Middle frontal gyrus (tissue), 1 donor: ENCODE measurements around the gene C1orf21.

Experiments
- DNase-seq: peaks from one replicate; pipeline ENCODE4 v3.0.0-alpha.2; 2015; ENCODE audit warnings: low spot score; ENCODE audit errors: extremely low spot score

The C1orf21 gene

GRCh38 chr1:184555665-184556641, 169.1 kb downstream of the C1orf21 start:
- no peak for DNase-seq

GRCh38 chr1:184556665-184557064, 169.8 kb downstream of the C1orf21 start:
- DNase-seq = no peak

GRCh38 chr1:184557423-184558347, 170.9 kb downstream of the C1orf21 start:
- no peak for DNase-seq

- DNase-seq = no peak
Observed at GRCh38 chr1:184558691-184559090, 171.9 kb downstream of the C1orf21 start.

- DNase-seq = no peak
Observed at GRCh38 chr1:184559117-184559713, 172.4 kb downstream of the C1orf21 start.

- DNase-seq = no peak
Observed at GRCh38 chr1:184562806-184563205, 176.0 kb downstream of the C1orf21 start.

GRCh38 chr1:184563308-184563707, 176.5 kb downstream of the C1orf21 start:
- no peak for DNase-seq

GRCh38 chr1:184567009-184567408, 180.2 kb downstream of the C1orf21 start:
- no peak for DNase-seq

- DNase-seq = no peak
Observed at GRCh38 chr1:184567637-184568036, 180.8 kb downstream of the C1orf21 start.

GRCh38 chr1:184568148-184568547, 181.3 kb downstream of the C1orf21 start:
- no peak for DNase-seq

- no peak for DNase-seq
Observed at GRCh38 chr1:184569106-184569505, 182.3 kb downstream of the C1orf21 start.

- no peak for DNase-seq
Observed at GRCh38 chr1:184574588-184574987, 187.8 kb downstream of the C1orf21 start.

GRCh38 chr1:184576822-184577221, 190.0 kb downstream of the C1orf21 start:
- no peak for DNase-seq

- DNase-seq = peak; percentile 16
Observed at GRCh38 chr1:184577319-184577718, 190.5 kb downstream of the C1orf21 start.

- no peak for DNase-seq
Observed at GRCh38 chr1:184582411-184582810, 195.6 kb downstream of the C1orf21 start.

GRCh38 chr1:184583849-184584248, 197.0 kb downstream of the C1orf21 start:
- DNase-seq = no peak

- DNase-seq = no peak
Observed at GRCh38 chr1:184588701-184589100, 201.9 kb downstream of the C1orf21 start.

- no peak for DNase-seq
Observed at GRCh38 chr1:184590163-184590750, 203.4 kb downstream of the C1orf21 start.

GRCh38 chr1:184593597-184593996, 206.8 kb downstream of the C1orf21 start:
- DNase-seq = no peak

GRCh38 chr1:184595596-184595995, 208.8 kb downstream of the C1orf21 start:
- DNase-seq = no peak
